HG03159 (cell line): ENCODE data around the gene ZDHHC14.
"Not testable (repeated sequence)": the region's sequence is repeated elsewhere in the genome, so short reads cannot be mapped to it uniquely, and the experiment has no call there.

Source experiments
- ATAC-seq: cut with Tn5 transposase; IDR thresholded peaks from one replicate; pipeline ENCODE4 v1.9.1; 2021; ENCODE audit warnings: mild to moderate bottlenecking, moderate library complexity; ENCODE audit not compliant: unreplicated experiment

ZDHHC14 gene

DNA sequence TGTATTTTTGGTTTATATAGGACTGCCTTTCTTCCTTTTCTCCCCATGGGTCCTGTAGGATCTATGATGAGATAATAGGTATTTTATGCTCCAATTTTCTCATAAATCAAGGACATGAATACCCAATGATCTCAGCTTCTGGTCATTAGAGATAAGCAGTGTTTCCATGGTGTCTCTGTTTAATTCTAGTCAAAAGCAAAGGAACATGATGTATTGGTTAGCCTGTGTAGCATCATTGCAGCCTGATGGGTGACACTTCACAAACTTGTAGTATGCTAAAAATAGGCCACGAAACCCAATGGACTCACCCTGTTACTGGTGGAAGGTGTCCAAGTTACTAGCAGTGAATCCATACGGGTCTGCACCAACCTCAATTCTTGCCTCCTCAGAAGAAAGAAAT, 325.9 kb downstream of the ZDHHC14 start:
- no peak for ATAC-seq

DNA sequence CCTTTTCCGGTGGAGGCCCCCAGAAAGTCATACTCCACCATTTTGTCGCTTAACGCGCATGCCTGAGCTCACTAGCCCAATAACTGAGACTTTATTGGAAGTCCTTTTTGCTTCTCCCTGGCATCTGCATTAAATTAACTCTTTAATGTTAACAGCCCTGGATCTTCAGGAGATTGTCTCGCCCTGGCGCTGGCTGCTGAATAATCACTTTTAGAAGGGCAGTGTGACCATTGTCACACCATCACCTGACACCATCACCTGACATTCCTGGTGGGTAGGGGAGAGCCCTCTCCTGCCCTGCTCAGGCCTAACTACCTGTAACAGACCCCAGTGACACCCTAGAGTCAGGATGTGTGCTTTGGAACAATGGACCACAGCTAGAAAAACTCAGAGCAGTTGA, 326.6 kb downstream of the ZDHHC14 start:
- ATAC-seq, result no peak

DNA sequence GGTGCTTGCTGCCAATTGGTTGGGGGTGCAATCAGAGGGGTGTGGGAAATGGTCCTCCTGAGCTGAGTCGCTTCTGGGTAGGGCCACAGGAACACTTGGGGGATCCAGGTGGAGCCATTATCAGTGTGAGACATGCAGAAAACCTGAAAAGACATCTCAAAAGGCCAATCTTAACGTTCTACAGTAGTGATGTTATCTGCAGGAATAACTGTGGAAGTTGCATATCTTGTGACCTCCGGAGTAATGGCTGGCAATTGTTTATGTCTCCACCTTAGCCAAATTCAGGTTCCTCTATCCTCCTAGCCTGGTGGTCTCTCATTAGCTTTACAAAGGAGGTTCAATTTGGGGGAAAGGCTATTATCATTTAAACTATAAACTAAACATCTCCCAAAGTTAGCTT, 327.2 kb downstream of the ZDHHC14 start:
- ATAC-seq, result no peak

DNA sequence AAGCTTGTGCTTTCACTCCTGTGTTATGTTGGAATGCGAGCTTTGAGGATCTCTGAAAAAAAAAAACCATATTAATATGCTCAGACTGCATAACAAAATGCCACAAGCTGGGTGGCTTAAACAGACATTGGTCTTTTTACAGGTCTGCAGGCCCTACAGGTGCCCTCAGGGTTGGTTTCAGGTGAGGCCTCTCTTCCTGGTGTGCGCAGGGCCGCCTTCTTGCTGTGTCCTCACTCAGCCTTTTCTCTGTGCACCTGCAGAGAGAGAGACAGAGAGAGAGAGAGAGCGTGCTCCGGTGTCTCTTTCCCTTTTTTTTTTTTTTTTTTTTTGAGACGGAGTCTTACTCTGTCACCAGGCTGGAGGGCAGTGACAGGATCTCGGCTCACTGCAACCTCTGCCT, 327.9 kb downstream of the ZDHHC14 start:
- no peak for ATAC-seq

DNA sequence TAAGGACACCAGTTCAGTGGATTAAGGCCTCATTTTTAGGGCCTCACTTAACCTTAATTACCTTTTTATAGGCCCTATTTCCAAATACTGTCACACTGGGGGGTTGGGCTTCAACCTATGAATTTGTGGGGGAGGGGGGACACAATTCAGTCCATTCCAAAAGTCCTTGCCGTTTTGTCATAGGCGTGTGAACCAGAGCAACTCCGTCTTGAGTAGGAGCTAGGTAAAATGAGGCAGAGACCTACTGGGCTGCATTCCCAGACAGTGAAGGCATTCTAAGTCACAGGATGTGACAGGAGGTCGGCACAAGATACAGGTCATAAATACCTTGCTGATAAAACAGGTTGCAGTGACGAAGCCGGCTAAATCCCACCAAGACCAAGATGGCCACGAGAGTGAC, 328.6 kb downstream of the ZDHHC14 start:
- no peak for ATAC-seq

DNA sequence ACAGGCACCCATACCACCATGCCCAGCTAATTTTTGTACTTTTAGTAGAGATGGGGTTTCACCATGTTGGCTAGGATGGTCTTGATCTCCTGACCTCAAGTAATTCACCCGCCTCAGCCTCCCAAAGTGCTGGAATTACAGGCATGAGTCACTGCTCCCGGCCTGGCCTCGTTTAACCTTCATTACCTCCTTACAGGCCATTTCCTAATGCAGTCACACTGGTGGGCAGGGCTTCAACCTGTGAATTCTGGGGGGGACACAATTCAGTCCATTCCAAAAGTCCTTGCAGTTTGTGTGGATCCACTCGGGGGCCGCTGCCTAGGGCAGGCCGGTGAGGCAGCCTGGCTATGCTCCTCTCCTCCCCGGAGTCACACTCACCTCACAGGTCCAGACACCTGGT, 329.6 kb downstream of the ZDHHC14 start:
- no peak for ATAC-seq

DNA sequence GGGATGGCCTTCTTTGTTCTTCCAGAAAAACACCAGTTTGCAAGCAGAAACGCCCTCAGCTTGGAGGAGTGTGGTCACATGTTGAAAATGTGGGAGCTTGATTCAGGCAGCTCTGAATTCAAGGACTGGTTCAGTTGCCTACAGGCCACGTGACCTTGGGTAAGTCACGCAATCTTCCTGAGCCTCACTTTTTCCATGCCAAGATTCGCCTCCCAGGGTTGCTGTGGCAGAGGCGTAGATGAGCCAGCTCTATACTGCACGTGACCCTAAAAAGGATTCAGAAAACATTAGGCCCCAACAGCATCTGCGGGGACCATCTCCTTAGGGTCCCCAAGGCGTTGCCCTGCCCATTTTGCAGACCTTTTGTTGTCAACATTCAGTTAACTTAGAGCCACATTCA, 330.1 kb downstream of the ZDHHC14 start:
- ATAC-seq, result no peak

DNA sequence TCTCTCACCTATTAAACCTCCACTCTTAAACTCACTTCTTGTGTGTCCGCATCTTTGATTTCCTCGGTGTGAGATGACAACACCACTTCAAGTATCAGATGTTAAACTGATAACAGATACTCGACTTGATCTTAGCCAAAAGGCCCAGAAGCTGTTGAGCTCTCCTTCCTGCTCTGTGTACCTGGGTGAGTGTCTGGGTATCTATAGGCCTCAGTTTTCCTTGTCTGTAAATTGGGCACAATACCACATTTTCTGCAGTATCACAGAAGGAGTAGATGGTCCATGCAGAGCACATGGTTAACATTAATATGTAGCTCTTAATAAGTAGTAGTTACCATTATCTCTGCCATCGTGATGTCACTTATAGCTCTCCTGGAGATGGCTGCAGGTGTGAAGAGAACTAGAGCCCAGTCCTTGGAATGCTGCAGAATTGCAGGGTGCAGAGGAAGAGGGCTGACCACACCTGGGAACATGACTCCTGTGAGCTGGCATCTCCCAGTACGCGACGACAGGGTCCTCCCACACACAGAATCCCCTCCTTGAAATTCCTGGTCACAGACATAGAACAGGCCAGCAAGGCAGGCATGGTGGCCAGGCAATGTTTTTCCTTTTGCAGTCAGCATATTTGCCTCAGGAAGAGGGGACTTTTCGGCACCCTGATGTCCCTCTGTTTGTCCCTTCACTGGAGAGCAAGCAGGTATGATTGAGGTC, 331.8 kb downstream of the ZDHHC14 start:
- no peak for ATAC-seq

DNA sequence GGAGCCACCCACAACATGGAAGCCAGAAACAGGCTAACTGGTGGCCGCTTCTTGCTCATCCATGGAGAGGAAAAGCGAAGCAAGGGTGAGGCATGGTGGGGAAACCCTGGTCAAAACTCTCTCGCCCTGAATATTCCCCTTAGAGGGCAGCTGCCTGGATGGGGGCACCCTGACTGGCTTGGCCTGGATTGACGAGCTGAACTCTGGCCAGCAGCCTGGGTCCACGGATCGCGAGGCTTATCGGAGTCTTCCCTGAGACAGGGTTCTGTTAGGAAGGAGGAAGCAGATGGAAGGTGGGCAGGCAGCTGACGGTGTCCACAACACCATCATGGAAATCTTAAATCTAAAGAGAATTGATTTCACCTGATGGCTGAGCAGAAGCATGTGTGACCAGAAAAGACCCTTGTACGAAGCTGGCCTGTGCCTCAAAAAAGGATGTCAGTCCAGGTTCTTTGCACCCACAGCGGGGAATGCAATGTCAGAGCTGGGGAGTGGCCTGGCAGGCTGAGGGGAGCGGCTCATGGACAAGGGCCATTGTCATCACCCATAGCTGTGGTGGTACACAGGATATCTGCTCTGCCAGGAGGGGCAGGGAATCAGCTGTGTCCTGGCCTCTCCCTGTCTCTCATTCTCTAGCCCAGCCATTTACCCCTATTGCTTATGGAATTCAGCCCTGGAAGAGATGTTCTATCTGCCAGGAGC, 332.6 kb downstream of the ZDHHC14 start:
- ATAC-seq, result no peak

DNA sequence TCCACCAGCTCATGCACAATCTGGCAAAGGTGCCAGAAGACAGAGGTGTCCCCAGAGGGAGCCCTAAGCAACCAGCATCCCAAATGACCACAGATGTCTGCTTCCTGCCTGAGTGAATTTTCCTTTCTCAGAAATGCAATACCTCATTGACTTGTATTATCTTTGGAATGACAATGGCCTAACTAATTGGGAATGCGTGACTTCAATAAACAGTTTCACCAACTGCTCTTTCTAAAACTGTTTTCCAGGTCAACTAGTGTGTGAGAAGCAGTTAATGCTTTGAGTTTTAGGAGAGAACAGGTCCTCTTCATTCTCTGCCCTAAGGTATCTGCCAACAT, 333.1 kb downstream of the ZDHHC14 start:
- ATAC-seq, result no peak

DNA sequence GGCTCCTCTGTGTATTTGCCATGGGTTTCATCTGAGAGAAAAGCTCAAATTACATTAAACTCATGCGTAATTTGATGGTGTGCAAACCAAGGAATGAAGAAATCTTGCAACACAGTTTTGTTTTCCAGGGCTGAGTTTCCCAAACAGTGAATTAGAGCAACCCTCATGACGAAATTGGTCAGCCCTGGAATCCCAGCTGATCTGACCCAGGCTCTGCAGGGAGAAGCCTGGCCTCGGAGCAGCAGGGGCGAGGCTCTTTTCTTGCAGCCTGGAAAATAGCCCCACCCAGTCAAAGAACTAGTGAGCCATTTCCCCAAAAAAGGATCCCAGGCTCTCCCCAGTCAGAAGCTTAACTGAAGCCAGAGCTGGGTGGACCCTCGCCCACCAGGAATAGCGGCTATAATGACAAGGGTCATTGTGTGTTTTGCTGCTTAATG, 334.8 kb downstream of the ZDHHC14 start:
- no peak for ATAC-seq

DNA sequence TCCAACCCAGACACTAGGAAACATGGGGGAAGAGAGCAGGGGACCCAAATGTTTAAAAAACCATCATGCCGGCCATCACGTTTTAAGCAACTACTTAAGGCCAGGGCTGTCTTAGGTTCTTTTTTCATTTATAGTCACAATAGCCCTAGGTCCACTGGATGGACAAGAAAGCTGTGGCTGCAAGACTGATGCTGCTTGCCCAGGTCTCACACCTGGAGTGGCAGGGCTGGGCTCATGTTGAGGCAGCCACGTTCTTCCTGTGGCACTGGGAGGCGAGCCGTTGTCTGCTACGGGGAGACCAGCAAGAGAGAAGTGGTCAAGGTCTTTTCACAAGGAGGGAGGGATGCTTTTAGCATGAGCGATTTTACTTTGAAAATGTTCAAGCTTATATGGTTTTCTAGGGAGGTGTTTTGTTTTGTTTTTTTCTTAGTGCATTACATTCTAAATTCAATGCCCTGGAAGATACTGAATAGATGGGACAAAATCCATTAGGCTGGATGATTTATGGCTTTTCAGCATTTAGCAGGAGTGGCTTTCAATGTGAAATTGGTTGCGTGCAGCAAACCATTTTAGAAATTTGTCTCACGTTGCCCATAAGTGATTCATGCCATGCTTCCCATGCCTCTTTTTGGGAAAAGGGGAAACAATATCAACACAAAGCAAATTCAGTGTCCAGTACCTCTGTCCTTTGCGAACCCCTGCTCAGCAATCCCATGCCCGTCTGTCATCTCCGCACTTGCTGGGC, 335.4 kb downstream of the ZDHHC14 start:
- no peak for ATAC-seq

DNA sequence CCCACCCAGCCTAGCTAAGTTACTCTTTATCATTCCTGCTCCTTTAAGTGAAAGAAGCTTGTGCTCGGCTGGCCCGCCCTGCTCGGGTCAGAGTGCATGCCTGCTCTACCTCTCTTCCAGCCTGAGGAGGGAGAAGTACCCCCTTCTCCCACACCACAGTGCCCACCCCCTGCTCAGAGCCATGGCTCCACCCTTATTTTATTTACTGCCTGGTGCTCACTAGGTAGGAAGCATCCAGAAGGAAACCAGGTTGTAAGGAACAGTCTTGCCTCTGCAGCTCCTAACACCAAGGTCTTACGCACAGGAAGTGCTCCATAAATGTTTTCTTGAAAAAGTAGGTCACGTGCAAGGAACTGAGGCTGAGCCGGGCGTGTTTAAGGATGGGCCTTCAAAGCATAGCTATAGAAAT, 336.4 kb downstream of the ZDHHC14 start:
- ATAC-seq, result no peak

DNA sequence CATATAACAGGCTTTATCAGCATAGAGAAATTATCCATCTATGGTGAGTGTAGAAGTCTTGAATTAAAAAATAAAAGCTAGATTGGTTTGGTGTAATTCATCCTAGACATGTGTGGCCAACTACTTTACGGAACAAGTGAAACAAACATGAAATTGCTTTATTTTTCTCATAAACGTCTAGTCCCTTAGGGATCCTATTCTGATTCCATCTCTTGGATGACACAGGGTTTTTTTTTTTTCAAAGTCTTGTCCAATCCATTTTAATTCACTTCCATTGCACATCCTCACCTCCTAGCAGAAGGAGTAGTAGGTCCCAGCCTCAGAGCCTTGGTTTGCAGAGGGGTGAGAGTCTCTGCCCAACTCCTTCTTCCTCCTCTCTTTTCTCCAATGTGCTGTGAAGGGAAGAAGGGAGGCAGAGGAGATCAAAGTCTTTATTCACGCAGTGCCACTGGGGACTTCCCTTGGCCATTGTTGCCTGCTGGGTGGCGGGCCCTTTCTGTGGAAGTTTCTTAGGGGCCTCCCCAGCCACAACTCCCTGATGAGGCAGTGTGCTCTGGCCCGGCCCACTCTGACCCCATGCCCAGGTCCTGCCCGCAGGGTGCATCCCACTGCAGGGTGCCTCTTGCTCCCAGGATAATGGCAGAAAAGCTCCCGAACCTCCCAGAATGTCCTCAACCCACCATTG, 337.7 kb downstream of the ZDHHC14 start:
- no peak for ATAC-seq

DNA sequence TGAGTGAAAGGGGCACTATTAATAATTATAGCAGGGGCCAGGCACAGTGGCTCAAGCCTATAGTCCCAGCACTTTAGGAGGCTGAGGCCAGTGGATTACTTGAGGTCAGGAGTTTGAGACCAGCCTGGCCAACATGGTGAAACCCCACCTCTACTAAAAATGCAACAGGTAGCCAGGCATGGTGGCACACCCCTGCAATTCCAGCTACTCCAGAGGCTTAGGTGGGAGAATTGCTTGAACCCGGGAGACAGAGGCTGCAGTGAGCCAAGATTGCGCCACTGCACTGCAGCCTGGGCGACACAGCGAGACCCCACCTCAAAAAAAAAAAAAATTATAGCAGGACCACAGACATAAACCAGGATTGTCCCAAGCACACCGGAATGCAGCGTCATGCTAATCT, 340.0 kb downstream of the ZDHHC14 start:
- ATAC-seq, result not testable (repeated sequence)

DNA sequence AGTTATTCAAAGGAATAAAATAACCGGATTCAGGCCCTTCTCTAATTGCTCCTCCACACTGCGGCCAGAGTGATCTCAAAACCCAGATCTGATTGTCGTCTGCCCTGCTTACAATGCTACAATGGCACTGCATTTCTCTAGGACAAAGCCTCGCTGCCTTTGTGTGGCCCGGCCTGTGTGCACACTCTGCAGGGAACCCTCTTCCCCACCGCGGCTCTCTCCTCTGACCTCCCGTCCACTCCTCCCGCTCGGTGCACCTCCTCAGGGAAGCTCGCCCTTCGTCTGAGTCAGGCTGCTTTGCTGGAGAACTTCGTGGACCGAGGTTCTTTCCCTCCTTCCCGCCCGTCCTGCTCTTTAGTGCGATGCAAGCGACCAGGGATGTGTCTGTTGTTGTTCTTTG, 340.4 kb downstream of the ZDHHC14 start:
- no peak for ATAC-seq

DNA sequence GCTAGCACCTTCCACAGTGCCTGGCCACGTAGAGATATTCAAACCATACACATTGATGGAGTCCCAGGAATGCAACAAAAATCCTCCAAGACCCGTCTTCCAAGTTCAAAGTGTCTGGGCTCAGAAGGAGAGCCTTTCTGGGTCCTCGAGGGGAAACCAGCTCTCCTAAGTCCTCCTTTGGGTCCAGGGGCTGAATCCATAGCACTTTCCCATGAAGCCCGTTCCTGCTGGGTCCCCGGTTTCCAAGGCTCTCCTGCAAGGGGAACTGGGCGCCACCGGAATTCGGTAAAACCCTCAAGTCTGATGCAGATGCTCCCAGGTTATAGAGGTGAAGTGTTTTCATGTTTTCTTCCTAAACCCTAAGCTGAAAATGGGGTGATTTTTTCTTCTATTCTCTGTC, 340.8 kb downstream of the ZDHHC14 start:
- no peak for ATAC-seq

DNA sequence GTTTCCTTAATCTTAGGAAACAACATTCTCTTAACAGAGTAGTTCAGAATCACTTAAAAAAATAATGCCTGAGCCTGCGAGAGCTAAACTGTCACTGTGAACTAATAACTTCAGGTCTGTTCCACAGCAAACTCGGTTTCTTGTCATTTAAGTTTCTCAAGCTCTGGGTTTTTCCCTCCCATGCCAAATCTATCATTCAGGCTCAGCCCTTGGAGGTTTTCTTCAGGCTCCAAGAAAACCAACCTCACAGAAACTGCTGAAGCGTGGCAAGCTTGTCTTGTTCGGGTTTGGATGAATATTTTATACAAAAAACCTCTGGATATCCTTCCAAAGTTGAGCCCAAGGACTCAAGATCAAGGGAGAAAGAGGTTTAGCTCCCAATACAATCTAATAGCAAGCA, 342.4 kb downstream of the ZDHHC14 start:
- no peak for ATAC-seq

DNA sequence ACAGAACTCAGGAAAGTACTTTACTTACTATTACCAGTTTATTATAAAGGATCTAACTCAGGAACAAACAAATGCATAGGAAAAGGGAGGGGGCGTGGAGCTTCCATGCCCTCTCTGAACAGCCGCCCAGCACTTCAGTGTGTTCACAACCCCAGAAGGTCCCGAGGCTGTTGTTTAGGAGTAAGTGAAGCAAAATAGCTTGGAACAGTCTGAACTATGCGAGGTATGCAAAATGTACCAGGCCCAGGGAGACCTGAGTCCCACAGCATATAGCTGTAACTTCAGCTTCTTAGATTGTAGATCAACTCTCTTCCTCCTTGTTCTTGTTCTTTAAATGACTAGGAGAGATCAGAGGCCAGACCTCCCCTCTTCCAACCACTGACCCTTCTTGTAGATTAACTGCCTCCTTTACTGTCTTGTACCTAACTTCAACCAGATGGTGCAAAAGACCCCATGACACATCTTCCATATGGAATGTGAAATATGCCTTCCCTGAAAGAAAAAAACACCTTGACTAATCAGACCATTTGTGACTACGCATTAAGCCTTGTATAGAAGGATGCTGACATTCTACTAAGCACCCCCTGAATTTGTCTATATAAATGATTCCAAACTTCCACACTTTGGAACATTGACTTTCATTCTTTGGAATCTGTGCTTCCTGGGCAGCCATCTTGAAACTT, 343.3 kb downstream of the ZDHHC14 start:
- no peak for ATAC-seq

DNA sequence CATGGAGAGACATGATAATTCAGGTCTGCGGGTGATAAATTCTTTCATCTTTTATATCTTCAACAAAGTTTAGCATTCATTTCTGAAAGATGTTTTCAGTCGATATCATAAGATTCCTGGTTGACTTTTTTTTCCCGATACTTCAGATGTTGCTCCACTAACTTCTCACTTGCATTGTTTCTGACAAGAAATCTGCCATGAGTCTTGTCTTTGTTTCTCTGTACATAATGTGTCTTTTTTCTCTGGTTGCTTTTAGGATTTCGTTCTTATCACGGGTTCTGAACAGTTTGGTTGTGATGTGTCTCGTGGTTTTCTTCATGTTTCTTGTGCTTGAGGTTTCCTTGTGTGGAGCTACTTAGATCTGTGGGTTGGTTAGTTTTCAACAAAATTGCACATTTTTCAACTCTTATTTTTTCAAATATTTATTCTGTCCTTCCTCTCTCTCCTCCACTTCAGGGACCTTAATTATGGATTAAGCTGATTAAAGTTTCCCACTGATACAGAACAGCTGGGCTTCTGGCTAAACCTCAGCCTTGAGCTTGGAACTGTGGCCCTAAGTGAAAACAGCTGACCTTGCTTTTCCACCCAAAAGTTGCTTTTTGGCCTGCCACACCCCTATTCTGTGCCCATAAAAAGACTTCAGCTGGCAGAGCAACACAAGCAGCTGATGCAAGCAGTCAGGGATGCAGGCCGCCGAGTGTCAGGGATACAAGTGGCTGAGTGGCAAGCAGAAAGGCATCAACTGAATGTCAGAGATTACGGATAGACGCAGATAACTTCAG, 344.2 kb downstream of the ZDHHC14 start:
- no peak for ATAC-seq
